Measurements from ENCODE around the gene RGS6. TPM values are rescaled to one million over a fixed set of nuclear protein-coding genes. Genes with fewer than 3 reads are reported as not detected.

The RGS6 gene
- total RNA-seq, 2 donors from 2014 or later = 1.4 to 4.7 TPM

GRCh38 chr14:72512281-72512680 is 580.1 kb downstream of the RGS6 start:
- no peak for TF ChIP-seq CTCF (IDR thresholded peaks at IDR 0.05)
- ATAC-seq (ENCODE audit: insufficient number of reproducible peaks, low FRiP score, low read depth) (no peak), DNase-seq (ENCODE audit: low spot score) (no peak)
- H3K4me1 ChIP-seq (ENCODE audit: control insufficient read depth in 1 of 2, low read depth in 2 of 2) = peaks cover 0 to 3% of the 10 kb centered on the region in 2 donors
- no peaks in the 10 kb centered on the region for H3K36me3 ChIP-seq
- H3K27me3 ChIP-seq (replicated peaks; ENCODE audit: insufficient read depth) = no peaks in the 10 kb centered on the region
- no peaks in the 10 kb centered on the region for H3K9me3 ChIP-seq
- no peak overlapping the region for H3K27ac ChIP-seq
- no peak overlapping the region for H3K4me3 ChIP-seq

- Histone ChIP-seq H3K4me3 (no peak overlapping the region), H3K36me3 (no peaks in the 10 kb centered on the region), H3K9me3 (no peaks in the 10 kb centered on the region), H3K27ac (no peak overlapping the region), H3K4me1 (ENCODE audit: control insufficient read depth in 1 of 2, low read depth in 2 of 2) (peaks cover 0 to 9% of the 10 kb centered on the region in 2 donors), H3K27me3 (replicated peaks; ENCODE audit: insufficient read depth) (no peaks in the 10 kb centered on the region)
- ATAC-seq (ENCODE audit: insufficient number of reproducible peaks, low FRiP score, low read depth) (no peak), DNase-seq (ENCODE audit: low spot score) (no peak)
- no peak for TF ChIP-seq CTCF (IDR thresholded peaks at IDR 0.05)
Observed at GRCh38 chr14:72512925-72513324, 580.7 kb downstream of the RGS6 start.

- no peak overlapping the region for H3K4me3 ChIP-seq
- H3K27ac ChIP-seq = no peak overlapping the region
- H3K4me1 ChIP-seq (ENCODE audit: control insufficient read depth in 1 of 2, low read depth in 2 of 2) = peaks cover 0 to 10% of the 10 kb centered on the region in 2 donors
- no peaks in the 10 kb centered on the region for H3K27me3 ChIP-seq (replicated peaks; ENCODE audit: insufficient read depth)
- no peaks in the 10 kb centered on the region for H3K9me3 ChIP-seq
- no peak for TF ChIP-seq CTCF (IDR thresholded peaks at IDR 0.05)
- ATAC-seq (ENCODE audit: insufficient number of reproducible peaks, low FRiP score, low read depth) (no peak), DNase-seq (ENCODE audit: low spot score) (no peak)
- H3K36me3 ChIP-seq = no peaks in the 10 kb centered on the region
Observed at GRCh38 chr14:72513346-72513745, 581.1 kb downstream of the RGS6 start.

GRCh38 chr14:72513965-72514659 is 581.9 kb downstream of the RGS6 start:
- H3K27me3 ChIP-seq (replicated peaks; ENCODE audit: insufficient read depth) = no peaks in the 10 kb centered on the region
- H3K4me3 ChIP-seq = no peak overlapping the region
- H3K36me3 ChIP-seq = no peaks in the 10 kb centered on the region
- peak; percentile 65 for TF ChIP-seq CTCF (IDR thresholded peaks at IDR 0.05)
- no peaks in the 10 kb centered on the region for H3K9me3 ChIP-seq
- peaks cover 0 to 10% of the 10 kb centered on the region in 2 donors for H3K4me1 ChIP-seq (ENCODE audit: control insufficient read depth in 1 of 2, low read depth in 2 of 2)
- DNase-seq (ENCODE audit: low spot score) (no peak), ATAC-seq (ENCODE audit: insufficient number of reproducible peaks, low FRiP score, low read depth) (no peak)
- H3K27ac ChIP-seq = no peak overlapping the region

- no peak overlapping the region for H3K4me3 ChIP-seq
- ATAC-seq (ENCODE audit: insufficient number of reproducible peaks, low FRiP score, low read depth) = no peak
- H3K4me1 ChIP-seq (ENCODE audit: control insufficient read depth in 1 of 2, low read depth in 2 of 2) = peaks cover 0 to 10% of the 10 kb centered on the region in 2 donors
- no peaks in the 10 kb centered on the region for H3K9me3 ChIP-seq
- no peak overlapping the region for H3K27ac ChIP-seq
- no peak for TF ChIP-seq CTCF (IDR thresholded peaks at IDR 0.05)
- no peaks in the 10 kb centered on the region for H3K27me3 ChIP-seq (replicated peaks; ENCODE audit: insufficient read depth)
- H3K36me3 ChIP-seq = no peaks in the 10 kb centered on the region
- DNase-seq (ENCODE audit: low spot score) = no peak
Observed at GRCh38 chr14:72514660-72515025, 582.4 kb downstream of the RGS6 start.
